NCI-H524 (cell line): ENCODE measurements around the gene G2E3.
"Not testable (repeated sequence)": the region's sequence is repeated elsewhere in the genome, so short reads cannot be mapped to it uniquely, and the experiment has no call there.

Experiments
- DNase-seq, 2 experiments: peaks; one replicate each; lab custom pipeline; 2025; lab: John Stamatoyannopoulos, UW

The G2E3 gene

DNA sequence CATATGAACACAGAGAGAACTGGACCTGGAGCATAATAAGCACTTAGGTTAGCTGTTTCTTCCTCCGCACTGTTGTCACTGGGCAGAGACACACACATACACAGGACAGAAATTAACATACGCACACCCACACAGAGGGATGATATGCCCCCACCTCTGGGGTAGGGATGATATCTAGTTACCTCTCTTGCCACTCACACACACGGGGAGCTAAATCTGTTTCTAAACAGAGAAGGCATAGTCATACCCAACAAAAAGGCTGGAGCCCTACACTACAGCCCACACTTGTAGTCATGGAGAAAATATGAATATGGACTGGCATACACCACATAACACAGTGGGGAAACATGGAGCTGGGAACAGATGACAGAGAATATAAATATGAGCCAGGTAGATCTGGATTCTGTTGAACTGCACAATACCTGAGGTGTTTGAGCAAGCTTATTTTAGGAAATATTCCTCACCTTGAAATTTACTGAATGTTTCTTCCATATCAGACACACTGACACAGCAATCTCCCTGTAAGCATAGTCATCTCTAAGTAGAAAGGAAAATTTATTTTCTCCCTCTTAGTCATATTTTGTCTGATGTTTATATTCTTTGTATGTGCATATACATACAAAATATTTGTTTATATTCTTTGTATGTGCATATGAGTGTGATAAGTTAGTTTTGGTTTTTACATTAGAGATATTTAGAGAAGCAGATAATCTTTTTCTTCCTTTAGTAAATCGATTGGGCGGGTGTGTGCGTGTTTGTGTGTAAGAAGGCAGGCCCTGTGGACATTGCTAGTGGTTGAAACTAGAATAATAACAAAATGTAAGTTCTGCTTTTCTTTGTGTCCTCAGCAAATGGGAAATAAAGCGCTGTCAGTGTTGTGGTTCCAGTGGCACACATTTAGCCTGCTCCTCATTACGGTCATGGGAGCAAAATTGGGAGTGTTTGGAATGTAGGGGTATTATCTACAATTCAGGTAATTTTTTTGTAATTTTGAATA lies 42.3 kb downstream of the G2E3 start:
- no peak for DNase-seq

- DNase-seq: no peak
Observed at GRCh38 chr14:30603402-30603801, 44.4 kb downstream of the G2E3 start.

GRCh38 chr14:30604696-30605095 lies 45.7 kb downstream of the G2E3 start:
- not testable (repeated sequence) for DNase-seq

DNA sequence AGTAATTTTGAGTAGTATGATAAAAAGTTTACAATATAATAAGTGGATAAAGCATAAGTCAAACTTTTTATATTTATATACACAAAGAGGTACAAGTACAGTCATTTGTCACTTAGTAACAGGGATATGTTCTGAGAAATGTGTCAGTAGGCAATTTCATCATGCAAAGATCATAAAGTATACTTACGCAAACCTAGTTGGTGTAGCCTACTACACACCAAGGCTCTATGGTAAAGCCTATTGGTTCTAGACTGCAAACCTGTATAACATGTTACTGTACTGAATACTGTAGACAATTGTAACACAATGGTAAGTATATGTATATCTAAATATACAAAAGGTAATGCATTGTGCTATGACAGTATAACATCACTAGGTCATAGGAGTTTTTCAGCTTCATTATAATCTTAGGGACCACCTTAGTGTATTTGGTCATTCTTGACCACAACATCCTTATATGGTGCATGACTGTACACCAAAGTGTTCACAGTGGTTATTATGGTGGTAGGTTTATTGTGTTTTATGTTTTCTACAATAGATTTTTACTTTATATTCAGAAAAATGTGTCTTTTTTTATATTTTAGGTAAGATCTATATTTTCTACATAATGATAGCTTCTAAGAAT lies 48.3 kb downstream of the G2E3 start:
- DNase-seq: no peak

DNA sequence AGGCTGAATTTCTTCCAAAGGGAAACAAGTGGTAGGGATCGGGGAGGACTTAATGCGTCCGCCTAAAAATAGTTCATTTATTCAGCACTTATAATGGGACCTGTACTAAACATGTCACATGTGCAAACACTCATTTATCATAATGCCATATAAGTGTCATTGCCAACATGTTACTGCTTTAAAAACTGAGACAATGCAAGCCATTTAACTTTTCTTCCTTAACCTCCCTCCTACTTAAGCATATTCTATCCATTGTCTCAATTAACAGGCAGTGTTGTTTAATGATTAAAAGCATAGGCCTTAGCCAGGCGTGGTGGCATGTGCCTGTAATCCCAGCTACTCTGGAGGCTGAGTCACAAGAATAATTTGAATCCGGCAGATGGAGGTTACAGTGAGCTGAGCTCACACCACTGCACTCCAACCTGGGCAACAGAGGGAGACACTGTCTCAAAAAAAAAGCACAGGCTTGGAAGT lies 49.6 kb downstream of the G2E3 start:
- peak; percentile 41 to 73 for DNase-seq

DNA sequence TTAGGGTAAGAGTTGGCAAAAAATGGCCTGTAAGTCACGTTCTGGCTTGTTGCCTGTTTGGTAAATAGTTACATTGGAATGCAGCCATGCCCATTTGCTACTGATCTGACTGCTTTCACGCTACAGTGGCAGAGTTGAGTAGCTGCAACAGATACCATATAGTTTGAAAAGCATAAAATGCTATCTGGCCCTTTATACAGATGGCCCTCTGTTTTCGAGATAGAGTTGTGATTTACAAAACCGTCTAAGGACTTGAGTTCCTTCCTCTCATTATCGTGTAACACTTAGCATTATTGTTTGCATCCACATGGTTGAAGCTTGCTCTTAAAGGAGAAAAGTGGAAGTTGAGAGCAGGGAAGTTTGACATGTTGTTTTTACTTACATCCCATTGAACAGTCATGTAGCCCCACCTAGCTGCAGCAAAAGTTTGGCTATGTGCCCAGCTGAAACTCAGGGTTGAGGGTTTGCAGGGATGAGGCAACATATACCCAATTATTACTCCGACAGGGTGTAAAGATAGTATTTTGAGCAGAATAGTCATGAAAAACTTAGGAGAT lies 51.9 kb downstream of the G2E3 start:
- DNase-seq: peak; percentile 6 to 61

GRCh38 chr14:30614155-30614554 lies 55.2 kb downstream of the G2E3 start:
- no peak for DNase-seq

GRCh38 chr14:30620178-30620577 lies 61.2 kb downstream of the G2E3 start:
- DNase-seq: no peak

GRCh38 chr14:30621354-30621939 lies 62.5 kb downstream of the G2E3 start:
- peak in 1 of 2 experiments; percentile 45 for DNase-seq

DNA sequence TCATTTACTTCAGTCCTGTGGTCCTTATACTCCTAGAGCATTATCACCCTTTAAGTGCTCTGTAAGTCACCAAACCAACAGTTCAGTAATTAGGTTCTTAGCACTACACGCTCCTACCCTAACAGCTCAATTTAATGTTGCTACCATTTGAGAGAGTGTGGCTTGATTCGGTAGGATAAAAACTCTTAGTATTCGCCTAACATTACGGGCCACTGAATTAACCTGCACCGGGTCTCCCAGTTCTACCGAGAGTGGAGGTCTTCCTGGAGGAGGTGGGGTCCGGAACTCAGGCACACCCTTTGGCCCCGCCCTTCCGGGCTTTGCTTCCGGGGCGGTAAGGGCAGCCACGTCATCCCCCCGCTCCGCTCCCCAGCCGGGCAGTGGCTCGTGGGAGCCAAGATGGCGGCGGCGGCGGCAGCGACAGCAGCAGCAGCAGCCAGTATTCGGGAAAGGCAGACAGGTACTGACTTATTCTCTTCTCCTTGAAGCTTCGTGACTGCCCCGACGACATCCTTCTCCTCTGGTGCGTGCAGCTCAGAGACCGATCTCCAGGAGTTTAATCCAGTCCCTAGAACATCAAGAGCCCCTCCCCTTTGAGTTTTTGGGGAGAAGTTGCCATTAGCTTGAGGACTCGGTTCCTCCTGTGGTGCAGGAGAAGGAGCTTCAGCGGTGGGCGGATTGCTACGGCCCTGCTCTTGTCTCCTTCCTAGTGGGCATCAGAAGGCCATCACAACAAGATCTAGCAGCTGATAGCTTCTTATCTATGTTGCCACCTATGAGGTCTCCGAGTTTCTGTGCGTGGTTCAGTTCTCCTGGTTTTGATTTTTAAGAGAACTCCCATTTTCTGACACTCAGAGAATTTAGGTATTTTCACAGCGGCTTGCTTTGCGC lies 63.2 kb downstream of the G2E3 start, which contains the start of gene SCFD1:
Gene SCFD1, plus strand, starts transcription at position 380 of the 891 bp plus-strand sequence. Its CDS starts 20 bp downstream, at position 400.
- DNase-seq: peak; percentile 92 to 97

DNA sequence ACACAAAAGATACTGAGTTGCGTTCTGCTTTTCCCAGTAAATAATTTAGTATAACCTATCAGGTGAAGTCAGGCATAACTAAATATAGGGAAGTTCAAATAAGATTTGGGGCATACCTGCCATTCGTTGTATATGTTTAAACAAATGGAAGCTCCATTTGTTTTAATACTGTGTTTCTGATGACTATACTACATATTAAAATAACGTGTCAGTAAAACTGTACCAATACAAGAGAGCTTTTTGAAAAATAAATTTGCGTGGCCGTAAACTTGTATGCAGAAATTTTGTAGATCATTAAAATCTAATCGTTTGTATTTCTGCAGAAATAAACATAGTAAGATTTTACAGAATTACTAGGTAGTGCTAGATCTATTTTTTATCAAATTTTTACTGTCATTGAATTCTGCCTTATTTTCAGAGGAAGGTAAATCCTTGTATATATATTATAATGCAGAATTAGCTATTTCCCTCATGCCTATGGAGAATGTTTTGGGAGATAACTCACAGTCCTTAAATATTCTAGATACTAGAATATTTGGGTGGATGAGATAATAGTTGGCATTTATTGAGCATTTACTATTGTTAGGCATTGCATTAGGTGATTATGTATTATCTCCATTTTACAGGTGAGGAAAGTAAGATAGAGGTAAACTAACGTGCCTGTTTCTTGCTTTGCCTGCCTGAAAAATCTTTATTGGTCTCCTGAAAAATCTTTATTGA lies 64.6 kb downstream of the G2E3 start:
- DNase-seq: no peak

GRCh38 chr14:30624132-30624423 lies 65.1 kb downstream of the G2E3 start:
- no peak for DNase-seq

GRCh38 chr14:30625533-30625932 lies 66.6 kb downstream of the G2E3 start:
- DNase-seq: no peak

DNA sequence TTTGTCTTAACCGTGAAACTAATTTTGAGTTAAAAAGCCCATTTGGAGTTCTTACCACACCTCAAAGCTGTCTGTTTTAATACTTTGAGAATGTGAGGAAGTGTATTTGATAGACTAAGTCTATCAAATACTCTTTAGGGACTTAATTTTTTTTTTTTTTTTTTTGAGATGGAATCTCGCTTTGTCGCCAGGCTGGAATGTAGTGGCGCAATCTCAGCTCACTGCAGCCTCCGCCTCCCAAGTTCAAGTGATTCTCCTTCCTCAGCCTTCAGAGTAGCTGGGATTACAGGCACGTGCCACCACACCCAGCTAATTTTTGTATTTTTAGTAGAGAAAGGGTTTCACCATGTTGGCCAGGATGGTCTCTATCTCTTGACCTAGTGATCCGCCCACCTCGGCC lies 70.5 kb downstream of the G2E3 start:
- not testable (repeated sequence) for DNase-seq

DNA sequence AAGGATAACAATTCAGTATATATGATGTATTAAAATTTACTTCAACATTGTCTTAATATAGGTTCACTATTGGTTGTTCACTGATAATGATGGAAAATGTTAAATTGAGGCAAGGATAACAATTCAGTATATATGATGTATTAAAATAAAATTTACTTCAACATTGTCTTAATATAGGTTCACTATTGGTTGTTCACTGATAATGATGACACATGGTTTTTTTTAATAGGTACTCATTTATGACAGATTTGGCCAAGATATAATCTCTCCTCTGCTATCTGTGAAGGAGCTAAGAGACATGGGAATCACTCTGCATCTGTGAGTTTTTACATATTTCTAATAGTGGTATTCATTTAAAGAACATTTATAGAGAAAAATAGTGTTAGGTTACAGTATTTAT lies 71.3 kb downstream of the G2E3 start:
- DNase-seq: no peak

DNA sequence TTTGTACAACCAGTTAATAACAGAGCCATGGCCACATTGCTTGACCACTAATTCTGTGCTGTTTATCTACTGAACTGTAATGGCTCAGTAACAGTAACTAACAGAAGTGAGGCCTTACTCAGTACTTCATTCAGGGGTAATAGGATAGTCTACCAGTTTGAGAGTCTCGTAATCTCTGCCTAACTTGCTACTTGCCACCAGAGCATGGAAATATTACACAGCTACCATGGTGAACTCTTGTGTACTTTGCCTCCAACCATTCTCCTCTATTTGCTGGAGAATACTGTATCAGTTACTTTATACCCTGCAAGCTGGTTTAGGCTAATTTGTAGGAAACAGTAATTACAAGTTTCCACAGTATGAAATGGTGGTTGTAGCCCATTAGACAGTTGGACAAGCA lies 73.8 kb downstream of the G2E3 start:
- DNase-seq: no peak

DNA sequence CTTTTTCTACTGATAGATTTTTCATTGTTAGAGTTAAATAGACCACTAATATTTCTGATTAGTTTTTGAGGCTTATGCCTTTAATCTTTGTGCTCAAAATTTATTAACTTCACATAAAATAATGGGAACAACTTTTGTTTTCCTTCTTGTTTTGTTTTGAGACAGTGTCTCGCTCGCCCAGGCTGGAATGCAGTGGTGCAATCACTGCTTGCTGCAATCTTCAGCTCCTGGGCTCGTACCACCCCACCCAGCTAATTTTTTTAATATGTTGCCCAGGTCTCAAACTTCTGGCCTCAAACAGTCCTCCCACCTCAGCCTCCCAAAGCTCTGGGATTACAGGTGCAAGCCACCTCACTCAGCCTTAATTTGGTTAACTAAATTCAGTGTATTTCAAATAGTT lies 80.0 kb downstream of the G2E3 start:
- DNase-seq: no peak

GRCh38 chr14:30641207-30641606 lies 82.2 kb downstream of the G2E3 start:
- no peak for DNase-seq

GRCh38 chr14:30644462-30644861 lies 85.5 kb downstream of the G2E3 start:
- not testable (repeated sequence) for DNase-seq

DNA sequence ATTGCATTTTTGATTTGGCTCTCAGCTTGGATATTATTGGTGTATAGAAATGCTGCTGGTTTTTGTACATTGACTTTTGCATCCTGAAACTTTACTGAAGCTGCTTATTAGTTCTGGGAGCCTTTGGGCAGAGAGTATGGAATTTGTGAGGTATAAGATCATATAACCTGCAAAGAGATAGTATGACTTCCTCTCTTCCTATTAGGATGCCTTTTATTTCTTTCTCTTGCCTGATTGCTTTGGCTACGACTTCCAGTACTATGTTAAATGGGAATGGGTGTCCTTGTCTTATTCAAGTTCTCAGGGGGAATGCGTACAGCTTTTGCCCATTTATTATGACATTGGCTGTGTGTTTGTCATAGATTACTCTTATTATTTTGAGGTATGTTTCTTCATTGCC lies 86.6 kb downstream of the G2E3 start:
- no peak for DNase-seq

GRCh38 chr14:30648471-30648870 lies 89.5 kb downstream of the G2E3 start:
- DNase-seq: no peak
